ENCODE results near the gene SEC61B.

The SEC61B gene

GRCh38 chr9:99221621-99222415, at the start of gene SEC61B, which contains the start of gene ALG2:
SEC61B (plus strand) TSS chr9:99222282; CDS start chr9:99222364, 82 bp downstream.
ALG2 (minus strand) TSS chr9:99221942; CDS start chr9:99221894, 48 bp downstream.
- peak; percentile 96 for DNase-seq

- DNase-seq = no peak
These were observed 48.2 kb upstream of the SEC61B start for GRCh38 chr9:99173570-99174504.

- DNase-seq = no peak
These were observed 45.5 kb upstream of the SEC61B start for GRCh38 chr9:99176527-99177013.

GRCh38 chr9:99177576-99178366, 44.3 kb upstream of the SEC61B start:
- no peak for DNase-seq

- DNase-seq = no peak
These were observed 42.9 kb upstream of the SEC61B start for GRCh38 chr9:99178912-99179872.

GRCh38 chr9:99180199-99180598, 41.9 kb upstream of the SEC61B start:
- DNase-seq = no peak

GRCh38 chr9:99180662-99181061, 41.4 kb upstream of the SEC61B start:
- no peak for DNase-seq

GRCh38 chr9:99181206-99181605, 40.9 kb upstream of the SEC61B start:
- no peak for DNase-seq

GRCh38 chr9:99181621-99182020, 40.5 kb upstream of the SEC61B start:
- DNase-seq = no peak

- no peak for DNase-seq
These were observed 39.7 kb upstream of the SEC61B start for GRCh38 chr9:99182356-99182755.

- no peak for DNase-seq
These were observed 38.5 kb upstream of the SEC61B start for GRCh38 chr9:99183616-99184015.

- DNase-seq = peak; percentile 61
These were observed 38.0 kb upstream of the SEC61B start for GRCh38 chr9:99184110-99184474.

- DNase-seq = peak; percentile 84
These were observed 37.4 kb upstream of the SEC61B start for GRCh38 chr9:99184475-99185347.

- DNase-seq = no peak
These were observed 36.8 kb upstream of the SEC61B start for GRCh38 chr9:99185348-99185632.

GRCh38 chr9:99185934-99186333, 36.1 kb upstream of the SEC61B start:
- no peak for DNase-seq

- no peak for DNase-seq
These were observed 34.8 kb upstream of the SEC61B start for GRCh38 chr9:99187311-99187710.

- DNase-seq = no peak
These were observed 32.9 kb upstream of the SEC61B start for GRCh38 chr9:99189186-99189585.

GRCh38 chr9:99189887-99190596, 32.0 kb upstream of the SEC61B start:
- DNase-seq = no peak

GRCh38 chr9:99190597-99191283, 31.3 kb upstream of the SEC61B start:
- DNase-seq = no peak
